Panc1 (cell line): Measurements from ENCODE around the gene SRRM3.
"Not testable (repeated sequence)": the region's sequence is repeated elsewhere in the genome, so short reads cannot be mapped to it uniquely, and the experiment has no call there.

Experiments used
- POLR2AphosphoS5 ChIP-seq: IDR thresholded peaks from 2 replicates; pipeline ENCODE4 v1.6.1; 2012; ENCODE audit warnings: mild to moderate bottlenecking, low read depth, low read length, moderate library complexity
- SIN3A ChIP-seq: IDR thresholded peaks from 2 replicates; pipeline ENCODE4 v1.6.1; 2012; ENCODE audit warnings: low read depth, mild to moderate bottlenecking, low read length, moderate library complexity, borderline replicate concordance; ENCODE audit not compliant: insufficient read depth
- TF ChIP-seq, protein P1 (sequence below): fragments of 450-650 bp; IDR thresholded peaks from 2 replicates; pipeline ENCODE4 v1.5.1; 2017; ENCODE audit warnings: mild to moderate bottlenecking
- TF ChIP-seq, protein P2 (sequence below), 2 experiments: IDR thresholded peaks; 2 replicates each; pipeline ENCODE4 v1.6.1; 2011 to 2012; ENCODE audit warnings: low read depth in 2 of 2, control low read depth in 1 of 2, low read length in 1 of 2, mild to moderate bottlenecking in 1 of 2, moderate library complexity in 1 of 2; ENCODE audit not compliant: insufficient read depth in 1 of 2

DNA sequence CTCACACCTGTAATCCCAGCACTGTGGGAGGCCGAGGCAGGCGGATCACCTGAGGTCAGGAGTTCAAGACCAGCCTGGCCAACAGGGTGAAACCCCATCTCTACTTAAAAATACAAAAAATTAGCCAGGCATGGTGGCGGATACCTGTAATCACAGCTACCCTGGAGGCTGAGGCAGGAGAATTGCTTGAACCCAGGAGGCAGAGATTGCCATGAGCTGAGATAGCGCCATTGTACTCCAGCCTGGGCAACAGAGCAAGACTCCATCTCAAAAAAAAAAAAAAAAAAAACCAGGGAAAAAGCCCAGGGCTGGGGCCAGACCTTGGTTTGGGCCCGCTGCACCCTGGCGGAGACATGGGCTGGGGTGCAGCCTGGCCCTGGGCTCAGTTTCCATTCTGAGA is 110.1 kb downstream of the SRRM3 start:
- TF ChIP-seq, protein P1, sequence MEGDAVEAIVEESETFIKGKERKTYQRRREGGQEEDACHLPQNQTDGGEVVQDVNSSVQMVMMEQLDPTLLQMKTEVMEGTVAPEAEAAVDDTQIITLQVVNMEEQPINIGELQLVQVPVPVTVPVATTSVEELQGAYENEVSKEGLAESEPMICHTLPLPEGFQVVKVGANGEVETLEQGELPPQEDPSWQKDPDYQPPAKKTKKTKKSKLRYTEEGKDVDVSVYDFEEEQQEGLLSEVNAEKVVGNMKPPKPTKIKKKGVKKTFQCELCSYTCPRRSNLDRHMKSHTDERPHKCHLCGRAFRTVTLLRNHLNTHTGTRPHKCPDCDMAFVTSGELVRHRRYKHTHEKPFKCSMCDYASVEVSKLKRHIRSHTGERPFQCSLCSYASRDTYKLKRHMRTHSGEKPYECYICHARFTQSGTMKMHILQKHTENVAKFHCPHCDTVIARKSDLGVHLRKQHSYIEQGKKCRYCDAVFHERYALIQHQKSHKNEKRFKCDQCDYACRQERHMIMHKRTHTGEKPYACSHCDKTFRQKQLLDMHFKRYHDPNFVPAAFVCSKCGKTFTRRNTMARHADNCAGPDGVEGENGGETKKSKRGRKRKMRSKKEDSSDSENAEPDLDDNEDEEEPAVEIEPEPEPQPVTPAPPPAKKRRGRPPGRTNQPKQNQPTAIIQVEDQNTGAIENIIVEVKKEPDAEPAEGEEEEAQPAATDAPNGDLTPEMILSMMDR, result not testable (repeated sequence)
- TF ChIP-seq, protein P2, sequence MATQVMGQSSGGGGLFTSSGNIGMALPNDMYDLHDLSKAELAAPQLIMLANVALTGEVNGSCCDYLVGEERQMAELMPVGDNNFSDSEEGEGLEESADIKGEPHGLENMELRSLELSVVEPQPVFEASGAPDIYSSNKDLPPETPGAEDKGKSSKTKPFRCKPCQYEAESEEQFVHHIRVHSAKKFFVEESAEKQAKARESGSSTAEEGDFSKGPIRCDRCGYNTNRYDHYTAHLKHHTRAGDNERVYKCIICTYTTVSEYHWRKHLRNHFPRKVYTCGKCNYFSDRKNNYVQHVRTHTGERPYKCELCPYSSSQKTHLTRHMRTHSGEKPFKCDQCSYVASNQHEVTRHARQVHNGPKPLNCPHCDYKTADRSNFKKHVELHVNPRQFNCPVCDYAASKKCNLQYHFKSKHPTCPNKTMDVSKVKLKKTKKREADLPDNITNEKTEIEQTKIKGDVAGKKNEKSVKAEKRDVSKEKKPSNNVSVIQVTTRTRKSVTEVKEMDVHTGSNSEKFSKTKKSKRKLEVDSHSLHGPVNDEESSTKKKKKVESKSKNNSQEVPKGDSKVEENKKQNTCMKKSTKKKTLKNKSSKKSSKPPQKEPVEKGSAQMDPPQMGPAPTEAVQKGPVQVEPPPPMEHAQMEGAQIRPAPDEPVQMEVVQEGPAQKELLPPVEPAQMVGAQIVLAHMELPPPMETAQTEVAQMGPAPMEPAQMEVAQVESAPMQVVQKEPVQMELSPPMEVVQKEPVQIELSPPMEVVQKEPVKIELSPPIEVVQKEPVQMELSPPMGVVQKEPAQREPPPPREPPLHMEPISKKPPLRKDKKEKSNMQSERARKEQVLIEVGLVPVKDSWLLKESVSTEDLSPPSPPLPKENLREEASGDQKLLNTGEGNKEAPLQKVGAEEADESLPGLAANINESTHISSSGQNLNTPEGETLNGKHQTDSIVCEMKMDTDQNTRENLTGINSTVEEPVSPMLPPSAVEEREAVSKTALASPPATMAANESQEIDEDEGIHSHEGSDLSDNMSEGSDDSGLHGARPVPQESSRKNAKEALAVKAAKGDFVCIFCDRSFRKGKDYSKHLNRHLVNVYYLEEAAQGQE (IDR thresholded peaks at IDR 0.05; ENCODE audit: insufficient read depth in 1 of 2, low read depth in 2 of 2, low read length in 1 of 2), result not testable (repeated sequence)
- not testable (repeated sequence) for TF ChIP-seq POLR2AphosphoS5, SIN3A
